Dermis microvascular lymphatic vessel endothelial cell (primary cell): ENCODE results near the gene SDK1. TPM values are rescaled to one million over a fixed set of nuclear protein-coding genes. Genes with fewer than 3 reads are reported as not detected.
"Not testable (repeated sequence)": the region's sequence is repeated elsewhere in the genome, so short reads cannot be mapped to it uniquely, and the experiment has no call there.

Experiments
- DNase-seq, 2 donors: peaks; one replicate each; pipeline versions ENCODE4 v3.0.0 to v3.0.0-alpha.2; 2010; ENCODE audit warnings: low read depth in 2 of 2
- total RNA-seq: library from RNA; depleted of rRNA; stranded (reverse); fragments of >200 nt; gene quantifications from 2 replicates; pipeline ENCODE4 v1.2.1, GENCODE V29; 2014

SDK1 gene
- total RNA-seq, 1 donor from 2014 or later: 0.39 TPM

DNA sequence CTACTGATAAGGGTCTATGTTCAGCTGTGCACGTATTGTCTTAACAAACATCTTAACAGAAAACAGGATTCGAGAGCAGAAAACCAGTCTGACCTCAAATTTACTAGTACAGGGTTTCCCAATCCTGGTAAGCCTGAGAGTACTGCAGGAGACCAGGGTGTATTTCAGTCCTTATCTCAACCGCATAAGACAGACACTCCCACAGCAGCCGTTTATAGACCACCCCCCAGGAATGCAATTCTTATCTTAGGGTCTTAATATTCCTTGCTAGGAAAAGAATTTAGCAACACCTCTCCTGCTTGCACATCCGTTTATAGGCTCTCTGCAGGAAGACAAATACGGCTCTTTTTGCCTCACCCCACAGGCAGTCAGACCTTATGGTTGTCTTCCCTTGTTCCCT lies 277.3 kb downstream of the SDK1 start:
- no peak for DNase-seq

DNA sequence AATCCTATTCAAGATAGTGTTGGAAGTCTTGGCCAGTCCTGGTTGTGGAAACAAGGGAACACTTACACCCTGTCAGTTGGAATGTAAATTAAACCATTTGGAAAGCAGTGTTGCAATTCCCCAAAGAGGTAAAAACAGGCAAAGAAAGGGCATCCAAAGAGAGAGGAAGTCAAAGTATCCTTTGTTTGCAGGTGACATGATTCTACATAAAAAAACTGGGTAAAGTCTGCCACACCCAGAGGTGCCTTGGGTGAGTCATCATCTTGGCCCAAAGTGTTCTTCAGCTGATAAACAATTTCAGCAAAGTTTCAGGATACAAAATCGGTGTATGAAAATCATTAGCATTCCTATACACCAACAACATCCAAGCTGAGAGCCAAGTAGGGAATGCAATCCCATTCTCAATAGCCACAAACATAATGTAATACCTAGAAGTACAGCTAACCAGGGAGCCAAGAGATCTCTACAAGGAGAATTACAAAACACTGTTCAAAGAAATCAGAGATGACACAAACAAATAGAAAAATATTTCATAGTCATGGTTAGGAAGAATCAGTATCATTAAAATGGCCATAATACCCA lies 278.7 kb downstream of the SDK1 start:
- DNase-seq: no peak

DNA sequence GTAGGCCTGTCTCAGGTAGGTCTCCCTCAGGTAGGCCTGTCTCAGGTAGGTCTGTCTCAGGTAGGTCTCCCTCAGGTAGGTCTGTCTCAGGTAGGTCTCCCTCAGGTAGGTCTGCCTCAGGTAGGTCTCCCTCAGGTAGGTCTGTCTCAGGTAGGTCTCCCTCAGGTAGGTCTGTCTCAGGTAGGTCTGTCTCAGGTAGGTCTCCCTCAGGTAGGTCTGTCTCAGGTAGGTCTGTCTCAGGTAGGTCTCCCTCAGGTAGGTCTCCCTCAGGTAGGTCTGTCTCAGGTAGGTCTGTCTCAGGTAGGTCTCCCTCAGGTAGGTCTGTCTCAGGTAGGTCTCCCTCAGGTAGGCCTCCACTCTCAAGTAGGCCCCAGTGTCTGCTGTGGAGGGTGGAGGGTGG lies 281.1 kb downstream of the SDK1 start:
- DNase-seq: not testable (repeated sequence)

DNA sequence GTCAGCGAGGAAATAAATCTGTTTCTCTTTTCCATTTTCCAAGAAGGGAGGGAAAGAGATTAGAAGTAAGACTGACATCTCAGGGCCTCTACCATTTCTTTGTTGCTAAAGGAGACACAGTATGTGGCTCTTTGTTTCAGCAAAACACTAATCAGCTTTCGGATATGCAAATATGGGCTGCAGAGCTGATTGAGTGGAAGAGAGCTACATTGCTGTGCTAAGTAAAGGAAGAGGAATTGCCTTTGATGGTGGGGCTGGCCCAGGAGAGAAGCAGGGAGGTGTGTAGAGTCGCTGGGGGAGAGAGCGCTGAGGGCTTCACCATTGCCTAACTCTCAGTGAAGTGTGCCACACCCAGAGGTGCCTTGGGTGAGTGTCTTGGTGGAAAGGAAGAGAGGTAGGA lies 284.8 kb downstream of the SDK1 start:
- DNase-seq: no peak

DNA sequence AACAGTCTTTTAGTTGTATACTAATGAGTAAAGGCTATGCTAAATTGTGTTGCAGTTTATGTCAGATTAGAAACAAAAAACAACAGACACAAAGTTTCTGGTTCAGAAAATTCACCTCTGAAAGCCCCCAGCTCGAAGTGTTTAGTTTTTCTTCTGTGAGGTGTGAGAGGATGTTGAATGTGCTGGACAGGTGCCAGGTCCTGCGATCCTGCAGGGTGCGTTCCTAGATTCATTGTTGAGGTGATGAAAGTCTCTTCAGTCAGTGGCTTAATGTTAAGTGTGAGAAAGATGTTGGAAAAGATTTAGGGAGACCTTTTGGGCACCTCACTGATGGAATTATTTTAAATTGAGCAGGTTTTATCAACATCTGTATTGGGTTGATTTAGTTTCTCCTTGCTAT lies 287.3 kb downstream of the SDK1 start:
- DNase-seq: peak in 1 of 2 donors; percentile 40

DNA sequence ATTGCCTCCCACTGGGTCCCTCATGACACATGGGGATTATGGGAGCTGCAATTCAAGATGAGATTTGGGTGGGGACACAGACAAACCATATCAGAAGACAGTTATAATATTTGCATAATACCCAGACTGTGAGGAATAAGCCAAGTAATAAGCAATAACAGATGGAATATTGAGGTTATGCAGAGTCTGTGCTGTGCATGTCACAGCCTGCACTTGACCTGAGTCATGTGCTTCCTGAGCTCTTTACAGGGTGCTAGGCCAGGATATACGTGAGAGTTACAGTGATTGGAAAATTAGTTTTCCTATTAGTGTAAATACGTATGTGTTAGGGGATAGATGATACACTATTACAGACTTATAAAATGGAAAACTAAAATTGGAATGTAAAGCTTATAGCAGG lies 288.7 kb downstream of the SDK1 start:
- DNase-seq: no peak

DNA sequence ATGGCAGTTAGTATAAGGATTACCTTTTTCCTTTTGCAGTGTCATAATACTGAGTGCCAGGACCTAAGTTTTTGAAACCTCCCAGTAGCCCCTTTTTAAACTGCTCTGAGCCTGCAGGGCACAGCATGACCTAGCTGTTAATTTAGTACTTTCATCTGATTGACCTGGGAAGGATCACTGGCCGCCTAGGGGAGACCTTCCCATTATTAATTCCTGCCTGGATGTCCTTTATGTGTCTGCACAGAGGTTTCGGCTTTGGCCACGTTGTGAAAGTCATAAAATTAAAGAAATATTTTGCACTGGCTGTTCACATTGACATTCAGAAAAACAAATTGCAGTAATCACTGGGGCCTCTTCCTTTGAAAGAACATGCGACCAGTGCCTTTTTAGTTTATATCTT lies 290.2 kb downstream of the SDK1 start:
- no peak for DNase-seq

DNA sequence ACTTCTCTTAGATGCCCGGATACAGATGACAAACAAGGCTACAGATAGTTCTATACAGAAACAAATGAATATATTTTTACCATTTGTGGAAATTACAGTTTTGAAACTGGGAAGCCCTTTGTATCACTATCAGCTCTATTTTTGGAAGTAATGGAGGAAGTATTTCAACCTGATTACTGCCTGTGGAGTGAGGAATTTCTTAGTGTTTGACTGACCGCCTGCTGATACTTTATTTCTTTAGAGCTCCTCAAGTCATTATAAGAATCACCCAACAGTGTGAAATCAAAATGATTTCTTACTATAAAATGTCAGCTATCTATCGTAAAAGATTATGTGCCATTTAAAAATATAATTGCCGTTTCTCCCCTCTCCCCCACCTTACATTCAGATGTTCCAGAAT lies 290.9 kb downstream of the SDK1 start:
- DNase-seq: no peak

DNA sequence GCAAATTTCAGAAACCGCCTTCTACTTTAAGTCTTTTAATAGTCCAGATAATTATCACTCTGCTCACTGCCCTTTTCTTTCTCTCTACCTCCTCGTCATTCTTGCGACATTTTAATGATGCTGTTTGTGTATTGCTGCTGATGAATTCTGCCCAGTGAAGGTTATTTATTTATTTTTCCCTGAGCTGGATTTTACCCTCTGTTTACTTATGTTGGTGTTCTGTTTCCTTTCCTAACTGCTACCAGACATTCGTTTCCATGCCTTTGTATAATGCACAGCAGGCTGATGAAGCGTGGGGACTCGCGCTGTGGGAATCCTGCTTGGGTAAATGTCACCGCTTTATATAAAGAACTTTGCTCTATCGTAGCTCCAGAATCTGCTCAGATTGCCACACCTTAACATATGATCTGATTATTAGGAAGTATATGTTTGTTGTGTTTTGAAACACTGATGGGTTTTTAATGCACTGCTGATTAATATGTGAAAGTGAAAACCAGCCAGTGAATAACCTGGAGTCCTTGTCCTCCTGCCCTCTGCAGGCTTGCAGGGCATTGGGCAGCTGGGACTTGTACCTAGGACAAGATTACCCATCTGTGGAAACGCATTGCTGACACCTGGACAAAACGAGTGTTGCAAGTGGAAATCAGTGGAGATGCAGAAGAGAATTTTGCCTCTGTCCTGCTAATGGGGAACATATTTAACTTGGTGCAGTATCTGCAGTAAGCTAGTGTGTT lies 291.5 kb downstream of the SDK1 start:
- DNase-seq: no peak

DNA sequence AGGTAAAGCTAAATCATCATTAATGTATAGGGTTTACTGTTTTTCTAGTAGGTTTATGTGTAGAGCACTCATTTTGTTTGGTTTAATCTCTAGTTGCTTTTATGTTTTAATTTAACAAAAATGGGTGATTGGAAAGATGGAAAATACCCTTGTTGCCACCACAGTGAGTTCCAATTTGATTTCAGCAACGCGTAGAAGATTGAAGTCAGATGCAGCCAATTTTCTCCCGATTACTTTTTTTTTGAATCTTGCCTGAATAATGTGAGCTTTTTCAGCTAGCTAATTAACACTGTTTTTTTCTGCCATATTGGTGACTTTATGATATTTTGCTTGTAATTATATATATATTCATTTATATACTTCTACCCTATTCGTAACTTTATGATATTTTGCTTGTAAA lies 293.8 kb downstream of the SDK1 start:
- no peak for DNase-seq

DNA sequence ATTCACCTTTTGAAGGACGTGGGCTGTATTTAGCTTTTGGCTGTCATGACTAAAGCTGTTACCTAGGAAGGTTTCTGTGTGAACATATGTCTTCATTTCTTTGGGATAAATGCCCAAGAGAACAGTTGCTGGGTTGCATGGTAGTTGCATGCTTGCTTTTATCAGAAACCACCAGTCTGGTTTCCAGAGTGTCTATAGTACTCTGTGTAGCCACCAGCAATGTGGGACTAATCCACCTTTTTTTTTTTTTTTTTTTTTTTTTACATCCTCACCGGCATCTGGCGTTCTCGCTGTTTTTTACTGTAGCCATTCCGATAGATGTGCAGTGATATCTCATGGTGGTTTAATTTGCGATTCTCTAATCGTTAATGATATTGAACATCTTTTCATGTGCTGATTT lies 297.8 kb downstream of the SDK1 start:
- no peak for DNase-seq

DNA sequence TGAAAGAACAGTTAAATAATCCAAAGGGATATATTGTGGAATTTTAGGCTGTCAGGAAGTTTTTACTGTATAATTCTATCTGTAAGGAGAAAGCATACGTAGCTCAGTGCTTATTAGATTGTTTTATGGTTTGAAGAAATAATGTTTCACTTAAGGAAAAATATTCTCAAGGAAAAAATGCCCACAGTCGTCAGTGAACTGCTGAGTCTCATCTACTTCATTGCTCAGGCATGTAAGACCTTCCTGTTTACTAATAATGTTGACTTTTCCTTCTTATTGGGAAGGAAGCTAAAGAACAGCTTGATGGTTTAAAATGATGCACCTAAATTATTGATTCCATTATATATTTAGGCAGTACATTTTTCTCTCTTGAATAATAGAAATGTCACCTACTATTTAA lies 304.2 kb downstream of the SDK1 start:
- peak in 1 of 2 donors; percentile 47 for DNase-seq

DNA sequence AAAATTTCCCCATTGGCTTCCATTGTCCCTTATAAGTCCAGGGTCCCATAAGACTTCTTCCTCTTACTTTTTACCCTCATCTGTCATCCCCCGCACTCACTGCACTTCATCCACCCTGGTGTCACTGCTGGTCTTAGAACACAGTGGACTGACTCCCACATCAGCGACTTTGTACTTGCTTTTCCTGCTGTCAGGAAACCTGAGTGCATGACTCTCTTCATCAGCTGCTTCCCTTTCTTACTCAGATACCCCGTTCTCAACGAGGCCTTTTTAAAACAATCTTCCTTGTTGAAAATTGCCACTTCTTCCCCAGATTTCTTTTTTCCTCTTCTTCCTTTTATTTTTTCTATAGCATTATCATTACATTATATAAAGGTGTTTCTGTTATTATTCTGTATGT lies 305.4 kb downstream of the SDK1 start:
- DNase-seq: peak in 1 of 2 donors; percentile 67

DNA sequence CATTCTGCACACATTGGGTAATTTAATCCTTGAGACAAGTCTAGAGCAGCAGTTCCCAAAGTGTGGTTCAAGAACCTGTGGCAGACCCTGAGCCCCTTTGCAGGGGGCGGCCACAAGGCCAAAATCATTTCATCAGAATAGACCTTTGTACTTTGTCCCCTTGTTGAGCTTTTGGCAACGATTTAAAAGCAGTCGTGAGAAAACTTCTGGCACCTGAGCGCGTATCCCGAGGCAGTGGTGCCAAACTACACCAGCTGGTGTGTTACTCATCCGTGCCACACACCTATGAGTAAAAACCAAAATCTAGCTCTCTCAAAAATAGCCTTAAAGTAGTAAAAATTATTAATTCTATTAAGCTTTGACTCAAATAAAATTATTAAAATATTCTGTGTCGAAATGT lies 306.8 kb downstream of the SDK1 start:
- no peak for DNase-seq

DNA sequence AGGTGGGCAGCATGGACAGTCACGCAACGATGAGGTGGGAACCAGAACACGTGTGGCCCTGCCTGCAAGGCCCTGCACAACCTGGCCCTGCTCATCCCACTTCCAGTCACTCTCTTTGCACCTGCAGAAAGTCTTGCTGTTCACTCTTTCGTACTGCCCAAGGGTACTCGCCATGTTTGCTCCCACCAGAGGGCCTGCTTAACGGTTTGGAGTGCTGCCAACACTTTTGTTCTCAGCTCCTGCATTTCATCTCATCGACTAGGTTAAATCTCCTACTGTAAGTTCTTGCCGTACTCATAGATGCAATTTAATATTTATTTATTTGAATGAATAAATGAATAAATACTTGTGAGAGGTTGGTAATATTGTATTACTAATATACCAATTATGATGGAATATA lies 315.3 kb downstream of the SDK1 start:
- no peak for DNase-seq

DNA sequence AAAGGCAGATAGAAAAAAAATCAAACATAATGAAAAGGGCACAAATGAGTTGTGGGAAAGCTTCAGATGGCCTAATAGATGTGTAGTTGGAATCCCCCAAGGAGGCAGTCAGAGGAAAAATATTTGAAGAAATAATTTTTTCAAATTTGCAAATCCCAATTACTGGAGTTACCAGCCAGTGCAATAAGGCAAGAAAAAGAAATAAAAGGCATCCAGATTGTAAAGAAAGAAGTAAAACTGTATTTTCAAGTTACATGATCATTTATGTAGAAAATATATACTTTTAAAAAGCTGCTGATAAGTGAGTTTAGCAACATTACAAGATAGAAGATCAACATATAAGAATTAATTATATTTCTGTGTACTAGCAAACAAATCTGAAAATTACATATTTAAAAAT lies 329.0 kb downstream of the SDK1 start:
- no peak for DNase-seq

DNA sequence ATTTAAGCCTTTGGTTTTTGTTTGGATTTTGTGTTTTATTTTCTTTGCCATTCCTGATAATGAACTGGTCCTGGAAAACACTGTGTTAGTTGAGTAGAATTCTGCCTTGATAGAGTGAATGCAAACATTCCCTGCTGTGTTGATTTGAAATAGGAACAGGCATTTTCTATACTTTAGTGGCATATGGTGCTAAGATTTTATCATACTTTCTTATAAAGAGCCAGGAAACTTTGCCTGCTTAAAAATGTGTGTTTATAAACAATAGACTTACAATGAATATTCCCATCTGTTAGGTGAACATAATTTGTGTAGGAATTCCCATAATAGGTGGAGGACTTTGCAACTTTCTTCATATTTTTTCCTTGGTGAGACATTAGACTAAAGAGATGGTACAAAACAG lies 333.3 kb downstream of the SDK1 start:
- no peak for DNase-seq

DNA sequence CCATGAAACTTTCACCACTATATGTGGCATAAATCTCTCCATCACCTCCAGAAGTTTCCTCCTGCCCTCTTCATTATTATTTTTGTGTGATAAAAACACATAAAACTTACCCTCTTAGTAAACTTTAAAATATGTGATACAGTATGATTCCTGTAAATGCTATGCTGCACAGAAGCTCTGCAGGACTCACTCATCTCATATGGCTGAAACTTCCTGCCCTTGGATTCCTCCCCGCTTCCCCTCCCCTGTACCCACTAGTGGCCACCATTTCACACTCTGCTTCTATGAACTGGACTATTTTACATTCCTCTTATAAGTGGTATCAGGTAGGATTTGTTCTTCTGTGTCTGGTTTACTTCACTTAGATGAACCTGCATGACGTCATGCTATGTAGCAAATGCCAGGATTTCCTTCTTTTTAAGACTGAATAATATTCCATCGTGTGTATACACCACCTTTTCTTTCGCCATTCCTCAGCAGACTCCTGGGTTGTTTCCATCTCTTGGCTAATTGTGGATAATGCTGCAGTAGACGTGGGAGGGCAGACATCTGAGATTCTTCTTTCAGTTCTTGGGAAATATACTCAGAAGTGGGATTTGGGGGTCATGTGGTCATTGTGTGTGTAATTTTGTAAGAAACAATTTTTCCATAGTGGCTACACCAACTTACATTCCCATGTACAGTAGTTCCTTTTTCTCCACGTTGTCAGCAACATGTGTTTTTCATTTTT lies 335.2 kb downstream of the SDK1 start:
- DNase-seq: no peak

DNA sequence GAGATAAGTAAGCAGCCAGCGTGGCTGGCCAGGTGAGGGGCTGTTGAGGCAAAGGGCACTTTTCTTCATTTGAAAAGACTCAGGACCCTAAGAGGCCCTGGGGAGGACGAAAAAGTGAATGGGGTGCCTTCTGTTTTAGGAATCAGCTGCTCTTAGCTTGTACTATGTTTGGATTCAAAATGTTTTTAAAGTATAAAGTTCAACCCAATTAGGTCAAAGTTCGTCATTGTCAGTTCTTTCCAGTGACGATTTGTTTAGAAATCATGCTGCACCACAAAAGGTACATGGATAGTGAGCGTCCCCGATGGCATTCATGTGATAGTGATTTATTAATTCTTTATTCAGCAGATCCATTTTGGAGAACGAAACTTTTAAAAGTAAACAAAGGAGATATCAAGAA lies 338.2 kb downstream of the SDK1 start:
- DNase-seq: no peak

DNA sequence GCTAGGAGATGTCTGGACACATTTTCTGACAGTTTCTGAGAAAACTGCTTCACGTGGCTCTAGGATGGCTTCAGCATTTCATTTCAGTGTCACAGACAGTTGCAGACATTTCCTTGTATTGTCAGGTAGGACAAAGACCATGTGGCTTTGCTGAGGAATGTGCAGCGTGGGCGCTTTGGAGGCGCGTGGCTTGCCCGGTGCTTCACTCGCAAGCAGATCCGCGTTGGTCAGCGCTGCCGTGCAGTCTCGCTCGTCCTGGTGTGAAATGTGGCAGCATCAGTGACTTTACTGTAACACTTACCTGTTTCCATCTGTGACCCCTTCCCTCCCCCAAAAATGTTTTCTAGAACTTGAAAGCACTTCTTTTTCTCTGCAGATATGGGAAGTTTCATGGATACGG lies 340.5 kb downstream of the SDK1 start:
- peak; percentile 20 to 38 for DNase-seq

DNA sequence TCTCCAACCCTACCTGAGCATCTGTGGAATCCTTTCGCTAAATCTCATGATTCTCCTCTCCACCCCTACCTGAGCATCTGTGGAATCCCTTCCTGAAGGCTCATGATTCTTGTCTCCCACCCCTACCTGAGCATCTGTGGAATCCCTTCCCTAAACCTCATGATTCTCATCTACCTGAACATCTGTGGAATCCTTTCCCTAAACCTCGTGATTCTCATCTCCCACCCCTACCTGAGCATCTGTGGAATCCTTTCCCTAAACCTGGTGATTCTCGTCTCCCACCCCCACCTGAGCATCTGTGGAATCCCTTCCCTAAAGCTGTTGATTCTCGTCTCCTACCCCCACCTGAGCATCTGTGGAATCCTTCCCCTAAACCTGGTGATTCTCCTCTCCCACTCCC lies 342.0 kb downstream of the SDK1 start:
- DNase-seq: no peak

DNA sequence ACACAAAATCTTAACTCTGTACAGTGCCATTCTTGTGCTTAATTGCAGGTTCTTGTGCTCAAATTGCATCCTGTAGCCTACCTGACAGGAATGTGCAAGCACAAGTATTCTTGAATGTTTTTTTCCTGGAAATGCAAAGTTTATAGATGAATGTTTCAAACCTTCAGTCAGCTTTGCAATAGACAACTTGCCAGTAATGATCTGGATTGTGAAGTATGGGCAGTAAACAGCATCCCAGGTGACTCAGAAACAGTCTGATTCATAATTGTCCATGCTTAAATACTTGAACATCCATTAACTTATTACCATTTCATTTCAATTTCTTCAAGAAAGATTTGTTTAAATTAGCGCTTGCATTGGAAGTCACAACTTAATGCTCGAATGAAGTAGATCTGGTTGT lies 347.2 kb downstream of the SDK1 start:
- no peak for DNase-seq

DNA sequence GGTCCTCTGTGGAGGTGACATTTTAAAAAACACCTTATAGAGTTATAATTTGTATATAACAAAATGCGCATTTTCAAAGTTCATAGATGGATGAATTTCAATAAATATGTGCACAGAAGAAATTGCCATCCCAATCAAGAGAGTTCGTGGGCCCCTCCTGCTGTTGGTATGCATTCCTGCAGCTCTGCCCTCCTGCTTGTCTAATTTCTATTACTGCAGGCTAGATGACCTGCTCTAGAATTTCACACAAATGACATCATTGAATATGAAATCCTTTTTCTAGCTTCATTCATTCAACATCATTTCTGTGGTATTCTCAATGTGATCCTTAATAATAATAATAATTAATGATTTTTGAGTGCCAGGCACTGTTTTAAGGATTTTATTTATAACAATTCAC lies 348.2 kb downstream of the SDK1 start:
- DNase-seq: peak in 1 of 2 donors; percentile 27
